CD14-positive monocyte (primary cell): Measurements from ENCODE around the gene NMUR2. TPM values are rescaled to one million over a fixed set of nuclear protein-coding genes. Genes with fewer than 3 reads are reported as not detected.

ENCODE experiments used
- DNase-seq, 3 donors: peaks; one replicate each; pipeline ENCODE4 v3.0.0-alpha.2; 2011 to 2022
- H2AFZ ChIP-seq: 2 replicates; pipeline ENCODE4 v1.6.0; 2012; ENCODE audit warnings: mild to moderate bottlenecking, low read depth, low read length, inconsistent platforms; ENCODE audit not compliant: insufficient read depth, poor library complexity, severe bottlenecking
- H3K27ac ChIP-seq, 2 donors: 1 replicate in 1 of 2; 2 replicates in 1 of 2; pipeline ENCODE4 v1.5.1; 2012 to 2013; ENCODE audit warnings: low read length in 2 of 2, control low read depth in 1 of 2, inconsistent platforms in 1 of 2, low read depth in 1 of 2, mild to moderate bottlenecking in 1 of 2
- H3K27me3 ChIP-seq, 2 donors: one replicate each; pipeline versions ENCODE4 v1.6.0 to v1.6.1; 2011 to 2013; ENCODE audit warnings: low read length in 2 of 2; ENCODE audit not compliant: control insufficient read depth in 2 of 2, insufficient read depth in 2 of 2
- H3K36me3 ChIP-seq, 2 donors: replicated peaks in 1 of 2; 1 replicate in 1 of 2; 2 replicates in 1 of 2; pipeline versions ENCODE4 v1.5.1 to v1.6.1; 2012 to 2013; ENCODE audit warnings: low read length in 2 of 2, control low read depth in 1 of 2, inconsistent platforms in 1 of 2, mild to moderate bottlenecking in 1 of 2; ENCODE audit not compliant: insufficient read depth in 2 of 2, control insufficient read depth in 1 of 2
- H3K4me1 ChIP-seq, 2 donors: 1 replicate in 1 of 2; 2 replicates in 1 of 2; pipeline versions ENCODE4 v1.5.1 to v1.6.1; 2012 to 2013; ENCODE audit warnings: low read length in 2 of 2, control low read depth in 1 of 2, inconsistent platforms in 1 of 2, mild to moderate bottlenecking in 1 of 2, moderate library complexity in 1 of 2; ENCODE audit not compliant: insufficient read depth in 2 of 2, control insufficient read depth in 1 of 2
- H3K4me2 ChIP-seq: replicated peaks from 2 replicates; pipeline ENCODE3; 2012; ENCODE audit warnings: low read length, moderate library complexity, mild to moderate bottlenecking; ENCODE audit not compliant: poor library complexity, severe bottlenecking; ENCODE audit errors: extremely low read depth
- H3K4me3 ChIP-seq, 3 experiments: fragments of 200-600 bp in 1 of 3; sonication (generic) in 1 of 3; replicated peaks in 1 of 3; 1 replicate in 2 of 3; 2 replicates in 1 of 3; pipeline ENCODE4 v1.5.1; 2011 to 2013; ENCODE audit warnings: low read length in 3 of 3, mild to moderate bottlenecking in 3 of 3, control low read depth in 2 of 3, low read depth in 2 of 3, inconsistent platforms in 1 of 3, moderate library complexity in 1 of 3
- H3K79me2 ChIP-seq: 2 replicates; pipeline ENCODE4 v1.6.0; 2012; ENCODE audit warnings: mild to moderate bottlenecking, control low read depth, inconsistent platforms, low read length, moderate library complexity; ENCODE audit not compliant: insufficient read depth
- H3K9ac ChIP-seq: 2 replicates; pipeline ENCODE4 v1.6.0; 2017; ENCODE audit warnings: low read length, mild to moderate bottlenecking; ENCODE audit not compliant: insufficient read depth, poor library complexity, severe bottlenecking
- H3K9me3 ChIP-seq, 2 donors: replicated peaks in 1 of 2; 1 replicate in 1 of 2; 2 replicates in 1 of 2; pipeline versions ENCODE4 v1.5.1 to v1.6.1; 2012 to 2013; ENCODE audit warnings: low read length in 2 of 2, control low read depth in 1 of 2; ENCODE audit not compliant: control insufficient read depth in 1 of 2, insufficient read depth in 1 of 2
- H4K20me1 ChIP-seq: 2 replicates; pipeline ENCODE4 v1.6.0; 2012; ENCODE audit warnings: mild to moderate bottlenecking, low read length, control low read depth, moderate library complexity; ENCODE audit not compliant: insufficient read depth
- H3K27ac Mint-ChIP-seq, 7 donors: one replicate each; pipeline ENCODE4 v1.8.0; 2020; ENCODE audit warnings: mild to moderate bottlenecking in 7 of 7, mixed read lengths in 7 of 7, moderate library complexity in 6 of 7, inconsistent platforms in 2 of 7
- H3K27me3 Mint-ChIP-seq, 3 donors: one replicate each; pipeline ENCODE4 v1.8.0; 2021 to 2022; ENCODE audit warnings: low read depth in 3 of 3, mild to moderate bottlenecking in 3 of 3, mixed read lengths in 3 of 3, moderate library complexity in 3 of 3, inconsistent platforms in 1 of 3
- H3K36me3 Mint-ChIP-seq, 2 donors: one replicate each; pipeline ENCODE4 v1.8.0; 2020; ENCODE audit warnings: mixed read lengths in 2 of 2, inconsistent platforms in 1 of 2, mild to moderate bottlenecking in 1 of 2
- H3K4me1 Mint-ChIP-seq: one replicate; pipeline ENCODE4 v1.8.0; 2020; ENCODE audit warnings: mild to moderate bottlenecking, mixed read lengths
- H3K4me3 Mint-ChIP-seq, 2 donors: one replicate each; pipeline ENCODE4 v1.8.0; 2020; ENCODE audit warnings: mild to moderate bottlenecking in 2 of 2, mixed read lengths in 2 of 2, moderate library complexity in 1 of 2
- H3K9me3 Mint-ChIP-seq, 7 donors: one replicate each; pipeline ENCODE4 v1.8.0; 2020 to 2022; ENCODE audit warnings: mixed read lengths in 7 of 7, mild to moderate bottlenecking in 6 of 7, moderate library complexity in 6 of 7, inconsistent platforms in 2 of 7
- CTCF ChIP-seq: fragments of 200-600 bp; IDR thresholded peaks from one replicate; pipeline ENCODE4 v1.8.0; 2022; ENCODE audit warnings: antibody characterized with exemption, mild to moderate bottlenecking
- WGBS: methylation state at CpG from one replicate; pipeline ENCODE4 v1.1.5; 2013; ENCODE audit warnings: missing lambda C conversion rate; ENCODE audit not compliant: insufficient coverage; 5-methylcytosine and 5-hydroxymethylcytosine counted together
- intact Hi-C, 2 donors: fragments of 100-400 bp; cut with micrococcal nuclease; formaldehyde crosslinking; loops; one replicate each; pipeline versions ENCODE4 v1.15.0 to v1.15.1; 2023
- polyA plus RNA-seq, 3 donors: library from polyadenylated mRNA; depleted of rRNA in 1 of 3; unstranded in 2 of 3; stranded (reverse) in 1 of 3; fragments of 300-500 nt in 2 of 3; fragments of >200 nt in 1 of 3; fragmentation: Illumina TruSeq in 2 of 3; gene quantifications; 1 replicate in 2 of 3; 2 replicates in 1 of 3; pipeline ENCODE4 v1.2.3, GENCODE V29; 2012 to 2021

Gene NMUR2
- polyA plus RNA-seq, 3 donors: not detected

GRCh38 chr5:152379331-152379730 lies 25.7 kb downstream of the NMUR2 start:
- Histone ChIP-seq H3K9ac (no peak overlapping the region), H4K20me1 (no peaks in the 10 kb centered on the region), H3K4me1 (no peaks in the 10 kb centered on the region), H3K27ac (no peak overlapping the region), H3K4me2 (no peak overlapping the region), H3K79me2 (no peaks in the 10 kb centered on the region), H3K36me3 (no peaks in the 10 kb centered on the region), H3K9me3 (no peaks in the 10 kb centered on the region), H3K4me3 (no peak overlapping the region), H3K27me3 (no peaks in the 10 kb centered on the region), H2AFZ (no peak overlapping the region)
- Mint-ChIP-seq H3K4me1 (no peaks in the 10 kb centered on the region), H3K27me3 (peaks cover 0 to 1% (median 0%) of the 10 kb centered on the region in 3 donors), H3K4me3 (no peak overlapping the region), H3K9me3 (peaks cover 0 to 6% (median 2%) of the 10 kb centered on the region in 7 donors), H3K36me3 (no peaks in the 10 kb centered on the region), H3K27ac (no peak overlapping the region)
- intact Hi-C loops: no loop called here
- DNase-seq: no peak
- no CpG with 5 or more reads among the region's 3 CpGs for WGBS
- no peak for TF ChIP-seq CTCF

- Histone ChIP-seq H3K9ac (no peak overlapping the region), H2AFZ (no peak overlapping the region), H4K20me1 (no peaks in the 10 kb centered on the region), H3K4me1 (no peaks in the 10 kb centered on the region), H3K79me2 (no peaks in the 10 kb centered on the region), H3K4me2 (no peak overlapping the region), H3K36me3 (no peaks in the 10 kb centered on the region), H3K27me3 (no peaks in the 10 kb centered on the region), H3K4me3 (no peak overlapping the region), H3K9me3 (no peaks in the 10 kb centered on the region), H3K27ac (no peak overlapping the region)
- peaks cover 0 to 1% (median 0%) of the 10 kb centered on the region in 3 donors for H3K27me3 Mint-ChIP-seq
- WGBS: 67% methylated on average over 2 of the region's 3 CpGs
- H3K4me3 Mint-ChIP-seq: no peak overlapping the region
- H3K36me3 Mint-ChIP-seq: no peaks in the 10 kb centered on the region
- no peak overlapping the region for H3K27ac Mint-ChIP-seq
- H3K9me3 Mint-ChIP-seq: peaks cover 0 to 6% (median 1%) of the 10 kb centered on the region in 7 donors
- TF ChIP-seq CTCF: no peak
- DNase-seq: no peak
- H3K4me1 Mint-ChIP-seq: no peaks in the 10 kb centered on the region
- intact Hi-C loops: no loop called here
Observed at GRCh38 chr5:152378730-152379129, 26.3 kb downstream of the NMUR2 start.
